ENCODE results near the gene HGD. TPM values are rescaled to one million over a fixed set of nuclear protein-coding genes. Genes with fewer than 3 reads are reported as not detected.
"Not testable (repeated sequence)": the region's sequence is repeated elsewhere in the genome, so short reads cannot be mapped to it uniquely, and the experiment has no call there.

The HGD gene, protein sequence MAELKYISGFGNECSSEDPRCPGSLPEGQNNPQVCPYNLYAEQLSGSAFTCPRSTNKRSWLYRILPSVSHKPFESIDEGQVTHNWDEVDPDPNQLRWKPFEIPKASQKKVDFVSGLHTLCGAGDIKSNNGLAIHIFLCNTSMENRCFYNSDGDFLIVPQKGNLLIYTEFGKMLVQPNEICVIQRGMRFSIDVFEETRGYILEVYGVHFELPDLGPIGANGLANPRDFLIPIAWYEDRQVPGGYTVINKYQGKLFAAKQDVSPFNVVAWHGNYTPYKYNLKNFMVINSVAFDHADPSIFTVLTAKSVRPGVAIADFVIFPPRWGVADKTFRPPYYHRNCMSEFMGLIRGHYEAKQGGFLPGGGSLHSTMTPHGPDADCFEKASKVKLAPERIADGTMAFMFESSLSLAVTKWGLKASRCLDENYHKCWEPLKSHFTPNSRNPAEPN
- total RNA-seq, result under 1 TPM in 1 of 2 donors, not detected in 1; 0.41 TPM

DNA sequence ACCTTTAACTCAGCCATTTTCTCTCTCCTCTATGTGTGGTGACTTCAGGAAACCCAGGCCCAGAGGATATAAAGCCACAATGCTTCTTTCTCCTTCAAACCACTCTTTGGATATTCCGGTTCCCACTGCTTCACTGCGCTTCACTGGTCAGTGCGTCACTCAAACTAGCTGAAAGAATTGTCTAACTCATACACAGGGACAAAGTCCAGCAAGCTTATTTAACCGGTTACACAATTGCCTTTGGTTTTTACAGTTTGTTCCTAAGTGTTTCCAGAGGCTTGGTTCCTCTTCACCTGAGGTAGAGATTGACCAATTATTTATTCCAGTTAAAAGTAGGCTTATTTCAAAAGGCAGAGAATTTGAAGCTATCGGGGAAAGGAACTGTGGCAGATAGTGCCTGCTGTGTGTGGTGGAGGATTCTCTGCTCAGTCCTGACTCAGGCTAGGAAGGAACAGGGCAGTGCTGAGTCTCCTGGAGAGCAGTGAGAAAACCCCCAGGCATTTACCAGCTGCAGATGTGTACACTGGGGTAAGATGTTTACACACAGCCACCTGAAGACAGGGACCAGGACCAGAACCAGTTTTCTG, at the start of gene HGD:
TSS of gene HGD (minus strand) at position 145 of the 587 bp plus-strand sequence. CDS start at position 17, 128 bp downstream.
- Histone ChIP-seq H3K27ac (no peak within 1 kb of the TSS), H3K4me1 (peaks cover 0 to 15% of the 10 kb centered on the region in 2 donors), H3K27me3 (no peaks in the 10 kb centered on the region), H3K36me3 (no peaks in the 10 kb centered on the region), H3K4me3 (no peak within 1 kb of the TSS), H3K9me3 (no peaks in the 10 kb centered on the region)
- DNase-seq (ENCODE audit: low spot score), result no peak
- TF ChIP-seq, protein P1, sequence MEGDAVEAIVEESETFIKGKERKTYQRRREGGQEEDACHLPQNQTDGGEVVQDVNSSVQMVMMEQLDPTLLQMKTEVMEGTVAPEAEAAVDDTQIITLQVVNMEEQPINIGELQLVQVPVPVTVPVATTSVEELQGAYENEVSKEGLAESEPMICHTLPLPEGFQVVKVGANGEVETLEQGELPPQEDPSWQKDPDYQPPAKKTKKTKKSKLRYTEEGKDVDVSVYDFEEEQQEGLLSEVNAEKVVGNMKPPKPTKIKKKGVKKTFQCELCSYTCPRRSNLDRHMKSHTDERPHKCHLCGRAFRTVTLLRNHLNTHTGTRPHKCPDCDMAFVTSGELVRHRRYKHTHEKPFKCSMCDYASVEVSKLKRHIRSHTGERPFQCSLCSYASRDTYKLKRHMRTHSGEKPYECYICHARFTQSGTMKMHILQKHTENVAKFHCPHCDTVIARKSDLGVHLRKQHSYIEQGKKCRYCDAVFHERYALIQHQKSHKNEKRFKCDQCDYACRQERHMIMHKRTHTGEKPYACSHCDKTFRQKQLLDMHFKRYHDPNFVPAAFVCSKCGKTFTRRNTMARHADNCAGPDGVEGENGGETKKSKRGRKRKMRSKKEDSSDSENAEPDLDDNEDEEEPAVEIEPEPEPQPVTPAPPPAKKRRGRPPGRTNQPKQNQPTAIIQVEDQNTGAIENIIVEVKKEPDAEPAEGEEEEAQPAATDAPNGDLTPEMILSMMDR (IDR thresholded peaks at IDR 0.05), result no peak

DNA sequence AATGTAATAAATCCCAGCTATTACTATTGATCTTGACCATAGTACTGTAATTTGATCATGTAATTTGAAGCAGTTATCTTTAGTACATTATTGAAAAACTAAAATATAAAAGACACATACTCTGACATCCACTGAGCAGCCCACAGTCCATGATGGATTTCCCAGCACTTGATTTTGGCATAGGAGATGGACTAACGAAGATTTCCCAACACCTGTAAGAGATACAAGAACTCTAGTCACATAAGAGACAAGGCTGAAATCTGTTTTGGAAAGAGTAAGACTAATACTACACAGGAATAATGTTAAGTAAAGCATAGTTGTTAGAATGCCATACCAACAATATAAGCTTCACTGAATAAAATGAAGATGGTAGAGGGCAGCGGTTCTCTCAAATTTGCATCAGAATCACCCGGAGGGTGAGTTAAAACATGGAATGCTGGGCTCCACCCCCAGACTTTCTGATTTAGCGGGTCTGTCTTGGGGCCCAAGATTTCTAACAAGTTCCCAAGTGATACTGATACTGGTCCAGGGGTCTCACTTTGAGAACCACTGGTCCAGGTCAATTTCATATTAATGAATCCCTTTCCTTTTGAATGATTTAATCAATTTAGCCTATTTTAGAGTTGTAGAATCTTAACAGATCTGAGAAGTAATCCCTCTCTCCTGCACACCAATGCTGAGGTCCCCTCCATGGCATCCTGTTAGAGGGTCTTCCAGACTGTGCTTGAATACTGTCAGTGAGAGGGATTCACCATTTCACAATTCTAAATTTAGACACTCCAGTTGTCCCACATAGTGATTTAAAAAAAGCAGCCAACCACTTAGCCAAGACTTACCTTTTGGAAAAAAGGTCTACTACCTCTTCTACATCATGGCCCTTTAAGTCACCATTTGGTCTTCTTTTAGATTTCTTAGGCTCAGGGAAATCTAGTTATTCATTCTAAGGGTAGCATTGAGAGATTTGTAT, 48.8 kb upstream of the HGD start:
- Histone ChIP-seq H3K36me3 (no peaks in the 10 kb centered on the region), H3K27ac (no peak overlapping the region), H3K27me3 (no peaks in the 10 kb centered on the region), H3K4me3 (no peak overlapping the region), H3K9me3 (no peaks in the 10 kb centered on the region), H3K4me1 (no peaks in the 10 kb centered on the region)
- TF ChIP-seq, protein P1 (IDR thresholded peaks at IDR 0.05), result no peak
- no peak for DNase-seq (ENCODE audit: low spot score)

DNA sequence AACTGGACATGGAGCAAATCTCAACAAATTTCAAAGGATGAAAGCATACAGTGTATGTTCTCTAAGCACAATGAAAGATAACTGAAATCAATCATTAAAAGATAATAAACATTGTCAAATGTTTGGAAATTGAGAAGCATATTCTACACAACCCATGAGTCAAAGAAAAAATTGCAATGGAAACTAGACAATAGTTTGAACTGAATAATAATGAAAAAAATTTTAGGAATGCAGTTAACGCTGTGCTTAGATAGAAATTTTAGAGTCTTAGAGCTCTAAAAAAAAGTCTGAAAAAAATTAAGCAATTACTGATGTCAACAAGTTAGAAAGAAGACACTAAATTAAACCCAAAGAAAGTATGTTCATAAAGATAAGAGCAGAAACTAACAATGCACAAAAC, 44.8 kb upstream of the HGD start:
- Histone ChIP-seq H3K4me3 (no peak overlapping the region), H3K36me3 (no peaks in the 10 kb centered on the region), H3K27ac (no peak overlapping the region), H3K4me1 (no peaks in the 10 kb centered on the region), H3K27me3 (no peaks in the 10 kb centered on the region), H3K9me3 (no peaks in the 10 kb centered on the region)
- no peak for DNase-seq (ENCODE audit: low spot score)
- TF ChIP-seq, protein P1 (IDR thresholded peaks at IDR 0.05), result no peak

DNA sequence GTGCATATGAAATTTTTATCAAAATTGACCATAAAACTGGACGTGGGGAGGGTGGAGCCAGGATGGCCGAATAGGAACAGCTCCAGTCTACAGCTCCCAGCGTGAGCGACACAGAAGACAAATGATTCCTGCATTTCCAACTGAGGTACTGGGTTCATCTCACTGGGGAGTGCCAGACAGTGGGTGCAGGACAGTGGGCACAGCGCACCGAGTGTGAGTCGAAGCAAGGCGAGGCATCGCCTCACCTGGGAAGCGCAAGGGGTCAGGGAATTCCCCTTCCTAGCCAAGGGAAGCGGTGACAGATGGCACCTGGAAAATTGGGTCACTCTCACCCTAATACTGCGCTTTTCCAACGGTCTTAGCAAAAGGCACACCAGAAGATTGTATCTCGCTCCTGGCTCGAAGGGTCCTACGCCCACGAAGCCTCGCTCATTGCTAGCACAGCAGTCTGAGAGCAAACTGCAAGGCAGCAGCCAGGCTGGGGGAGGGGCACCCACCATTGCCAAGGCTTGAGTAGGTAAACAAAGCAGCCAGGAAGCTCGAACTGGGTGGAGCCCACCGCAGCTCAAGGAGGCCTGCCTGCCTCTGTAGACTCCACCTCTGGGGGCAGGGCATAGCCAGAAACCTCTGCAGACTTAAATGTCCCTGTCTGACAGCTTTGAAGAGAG, 37.3 kb upstream of the HGD start:
- peak overlapping the region; percentile 6 to 46 for H3K4me3 ChIP-seq
- not testable (repeated sequence) for H3K36me3 ChIP-seq, H3K9me3 ChIP-seq, H3K4me1 ChIP-seq, H3K27me3 ChIP-seq
- peak; percentile 59 for DNase-seq (ENCODE audit: low spot score)
- H3K27ac ChIP-seq, result peak overlapping the region in 1 of 2 donors; percentile 35

DNA sequence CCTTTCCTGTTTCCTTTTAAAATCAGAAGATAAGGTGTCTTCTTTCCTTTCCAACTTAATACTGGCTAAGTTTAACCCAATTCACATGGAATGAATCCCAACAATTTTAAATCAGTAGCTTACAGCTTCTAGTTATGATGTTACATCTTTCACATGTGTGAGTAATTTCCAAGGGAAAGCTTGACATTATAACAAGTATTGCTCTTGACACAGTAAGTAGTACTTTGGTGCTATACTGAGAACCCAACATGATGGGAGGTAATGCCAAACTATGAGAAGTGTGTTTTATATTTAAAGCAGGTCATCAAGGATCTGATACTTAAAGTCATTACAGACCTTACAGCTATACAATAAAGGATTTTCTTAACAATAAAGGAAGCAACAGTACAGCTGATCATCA, 31.2 kb upstream of the HGD start:
- Histone ChIP-seq H3K9me3 (no peaks in the 10 kb centered on the region), H3K27ac (no peak overlapping the region), H3K27me3 (no peaks in the 10 kb centered on the region), H3K36me3 (peaks cover 9% of the 10 kb centered on the region), H3K4me3 (no peak overlapping the region), H3K4me1 (no peaks in the 10 kb centered on the region)
- TF ChIP-seq, protein P1 (IDR thresholded peaks at IDR 0.05), result no peak
- DNase-seq (ENCODE audit: low spot score), result no peak
